OCI-LY7 (cell line): Measurements from ENCODE around the gene HIVEP3.

Source experiments
- EZH2phosphoT487 ChIP-seq: fragments of 200-600 bp; sonication (generic); IDR thresholded peaks from 2 replicates; pipeline ENCODE4 v1.6.1; 2018; ENCODE audit warnings: low read depth, borderline replicate concordance, mild to moderate bottlenecking, mixed run types, antibody characterized with exemption, low read length, moderate library complexity, mixed read lengths
- TF ChIP-seq, protein P1 (sequence below): fragments of 200-600 bp; sonication (generic); conservative IDR thresholded peaks from 2 replicates; pipeline ENCODE4 v1.5.1; 2014; ENCODE audit warnings: mild to moderate bottlenecking, antibody characterized with exemption, low read length, moderate library complexity, mixed read lengths

DNA sequence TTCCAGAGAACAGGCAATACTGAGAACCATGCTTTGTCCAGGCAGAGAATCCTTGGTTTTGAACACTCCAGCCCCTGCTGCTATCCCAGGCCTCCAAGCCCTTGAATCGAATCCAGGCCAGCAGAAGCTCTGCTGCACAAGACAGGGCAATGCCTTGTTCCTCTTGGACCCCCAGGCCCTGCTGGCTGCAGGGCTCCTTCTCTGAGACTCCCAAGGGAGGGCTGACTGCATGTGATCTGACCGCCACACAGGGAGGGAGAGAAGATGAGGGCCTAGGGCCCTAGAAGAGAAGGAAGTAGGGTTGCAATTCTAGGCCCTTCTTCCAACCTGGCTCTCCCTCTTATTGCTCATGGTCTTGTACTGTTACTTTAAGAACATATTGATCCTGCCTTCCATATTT, 273.7 kb downstream of the HIVEP3 start:
- TF ChIP-seq, protein P1, sequence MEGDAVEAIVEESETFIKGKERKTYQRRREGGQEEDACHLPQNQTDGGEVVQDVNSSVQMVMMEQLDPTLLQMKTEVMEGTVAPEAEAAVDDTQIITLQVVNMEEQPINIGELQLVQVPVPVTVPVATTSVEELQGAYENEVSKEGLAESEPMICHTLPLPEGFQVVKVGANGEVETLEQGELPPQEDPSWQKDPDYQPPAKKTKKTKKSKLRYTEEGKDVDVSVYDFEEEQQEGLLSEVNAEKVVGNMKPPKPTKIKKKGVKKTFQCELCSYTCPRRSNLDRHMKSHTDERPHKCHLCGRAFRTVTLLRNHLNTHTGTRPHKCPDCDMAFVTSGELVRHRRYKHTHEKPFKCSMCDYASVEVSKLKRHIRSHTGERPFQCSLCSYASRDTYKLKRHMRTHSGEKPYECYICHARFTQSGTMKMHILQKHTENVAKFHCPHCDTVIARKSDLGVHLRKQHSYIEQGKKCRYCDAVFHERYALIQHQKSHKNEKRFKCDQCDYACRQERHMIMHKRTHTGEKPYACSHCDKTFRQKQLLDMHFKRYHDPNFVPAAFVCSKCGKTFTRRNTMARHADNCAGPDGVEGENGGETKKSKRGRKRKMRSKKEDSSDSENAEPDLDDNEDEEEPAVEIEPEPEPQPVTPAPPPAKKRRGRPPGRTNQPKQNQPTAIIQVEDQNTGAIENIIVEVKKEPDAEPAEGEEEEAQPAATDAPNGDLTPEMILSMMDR, result no peak
- no peak for TF ChIP-seq EZH2phosphoT487
